ENCODE results near the gene FAIM2. TPM values are rescaled to one million over a fixed set of nuclear protein-coding genes. Genes with fewer than 3 reads are reported as not detected.
A peak's percentile ranks its signal among the peaks of the same experiment; 100 is the strongest.

Gene FAIM2
- total and polyA plus RNA-seq, 9 of the 15 experiments (the other 6 are each of a cell fraction or from before 2014, with no cell fraction given) = 0.01 to 0.10 TPM; not detected in 7

- POLR2A ChIA-PET = interaction anchor here (1.0 to 1.2 kb wide), 2 partner anchors 12 to 30 kb away, joined by 3 read pairs; no protein-coding TSS in a partner anchor
- H3K4me2 ChIP-seq (ENCODE audit: insufficient read depth, low read length) = no peak overlapping the region
- 9% methylated on average over 9 of the region's 9 CpGs for WGBS (ENCODE audit: insufficient coverage, low coverage, missing lambda C conversion rate)
- H3K79me2 ChIP-seq (ENCODE audit: control insufficient read depth, insufficient read depth, low read length) = no peaks in the 10 kb centered on the region
- H3K36me3 ChIP-seq (ENCODE audit: control insufficient read depth, insufficient read depth, low read length) = no peaks in the 10 kb centered on the region
- peaks cover 0 to 6% of the 10 kb centered on the region in 2 experiments; a peak in 1 of 5 replicates for H3K4me1 ChIP-seq (replicated peaks in 1 of 2; ENCODE audit: control insufficient read depth in 2 of 2, insufficient read depth in 2 of 2, low read length in 2 of 2)
- no peak for ATAC-seq
- CTCF ChIA-PET (ENCODE audit: low intra/inter-chr PET ratio) = no interaction called here
- H2AFZ ChIP-seq (ENCODE audit: low read depth, low read length) = no peak overlapping the region
- peak overlapping the region in 1 of 2 experiments; percentile 7; a peak in 1 of 4 replicates for H3K9ac ChIP-seq (ENCODE audit: insufficient read depth in 1 of 2, low read depth in 2 of 2, low read length in 2 of 2)
- H3K27me3 ChIP-seq (ENCODE audit: control insufficient read depth in 2 of 2, insufficient read depth in 2 of 2, low read length in 2 of 2) = peaks cover 34 to 57% of the 10 kb centered on the region in 2 experiments
- H3K4me3 ChIP-seq = no peak overlapping the region
- H3K9me3 ChIP-seq (replicated peaks; ENCODE audit: control insufficient read depth, insufficient read depth, low read depth, low read length) = peaks cover 13% of the 10 kb centered on the region
- in situ Hi-C loops (cut with MboI) (no loop called here), intact Hi-C loops (cut with micrococcal nuclease) (no loop called here)
- no peak overlapping the region for H3K27ac ChIP-seq (ENCODE audit: extremely low read depth, low read depth, low read length)
- TF ChIP-seq FOSL1 (tag; conservative IDR thresholded peaks at IDR 0.05) (peak; percentile 16; the same call in 1 of the 2 replicates), CEBPZ (IDR thresholded peaks at IDR 0.05; ENCODE audit: borderline replicate concordance, low read depth, low read length) (no peak)
- no peak for DNase-seq (ENCODE audit: extremely low read depth in 1 of 4, low spot score in 3 of 4)
- no peaks in the 10 kb centered on the region for H3K9me1 ChIP-seq (ENCODE audit: control insufficient read depth, insufficient read depth, low read length)
- peaks cover 15% of the 10 kb centered on the region for H4K20me1 ChIP-seq (replicated peaks; ENCODE audit: control insufficient read depth, insufficient read depth, low read length)
- no peak for FAIRE-seq
- no TSS peak for BruUV-seq (replicated peaks)
Observed at GRCh38 chr12:49882851-49883464, 20.7 kb downstream of the FAIM2 start.
